Tibial artery (tissue), 4 donors: ENCODE data around the gene KRT37.

ENCODE experiments used
- DNase-seq, 2 donors: peaks; one replicate each; pipeline ENCODE4 v3.0.0-alpha.2; 2019
- H3K27ac ChIP-seq, 2 donors: fragments of 200-600 bp; sonication (generic) in 1 of 2; 1 replicate in 1 of 2; 2 replicates in 1 of 2; pipeline ENCODE4 v1.5.1; 2018 to 2019; ENCODE audit warnings: mild to moderate bottlenecking in 1 of 2
- H3K27me3 ChIP-seq, 2 donors: fragments of 200-600 bp; sonication (generic) in 1 of 2; one replicate each; pipeline versions ENCODE4 v1.5.1 to v1.6.0; 2016 to 2019
- H3K36me3 ChIP-seq, 3 donors: fragments of 200-600 bp; sonication (generic) in 2 of 3; one replicate each; pipeline ENCODE4 v1.5.1; 2016 to 2019; ENCODE audit warnings: mild to moderate bottlenecking in 2 of 3
- H3K4me1 ChIP-seq, 4 donors: fragments of 200-600 bp; sonication (generic) in 2 of 4; 1 replicate in 3 of 4; 2 replicates in 1 of 4; pipeline ENCODE4 v1.5.1; 2016 to 2019
- H3K4me3 ChIP-seq, 2 donors: fragments of 200-600 bp; sonication (generic) in 1 of 2; 1 replicate in 1 of 2; 2 replicates in 1 of 2; pipeline ENCODE4 v1.5.1; 2018 to 2019; ENCODE audit warnings: mild to moderate bottlenecking in 2 of 2
- H3K9me3 ChIP-seq, 3 donors: fragments of 200-600 bp; sonication (generic) in 1 of 3; one replicate each; pipeline ENCODE4 v1.5.1; 2016 to 2019
- intact Hi-C: fragments of 100-400 bp; cut with DNase I; formaldehyde crosslinking; loops from one replicate; pipeline ENCODE4 v1.15.0; 2023; ENCODE audit warnings: low total_unique reads
- TF ChIP-seq, protein P1 (sequence below), 2 experiments: fragments of 200-600 bp in 1 of 2; fragments of 450-650 bp in 1 of 2; IDR thresholded peaks; one replicate each; pipeline ENCODE4 v1.5.1; 2017 to 2019; ENCODE audit warnings: antibody characterized with exemption in 2 of 2, mild to moderate bottlenecking in 1 of 2, moderate library complexity in 1 of 2

KRT37 gene

DNA sequence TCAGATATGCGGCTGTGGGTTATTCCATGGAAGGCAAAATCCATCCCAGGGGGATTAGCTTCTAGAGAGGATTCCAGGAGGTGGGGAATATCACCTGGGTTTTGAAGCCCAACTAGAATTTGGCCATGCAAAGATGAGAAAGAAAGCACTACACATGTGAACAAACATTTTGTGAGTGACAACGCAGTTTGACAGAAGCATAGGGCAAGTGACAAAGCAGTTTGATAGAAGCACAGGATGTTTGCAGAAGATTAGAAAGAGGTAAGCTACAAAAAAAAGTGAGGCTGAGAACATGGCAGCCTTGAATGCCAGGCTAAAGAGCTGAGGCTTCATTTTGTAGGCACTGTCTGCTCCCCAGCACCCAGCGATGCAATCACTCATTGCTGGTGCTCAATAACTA lies 28.7 kb upstream of the KRT37 start:
- Histone ChIP-seq H3K4me1 (no peaks in the 10 kb centered on the region), H3K27ac (no peak overlapping the region), H3K36me3 (no peaks in the 10 kb centered on the region), H3K9me3 (peaks cover 0 to 10% (median 0%) of the 10 kb centered on the region in 3 donors), H3K4me3 (no peak overlapping the region), H3K27me3 (peaks cover 0 to 2% of the 10 kb centered on the region in 2 donors)
- intact Hi-C loops: no loop called here
- no peak for DNase-seq
- TF ChIP-seq, protein P1, sequence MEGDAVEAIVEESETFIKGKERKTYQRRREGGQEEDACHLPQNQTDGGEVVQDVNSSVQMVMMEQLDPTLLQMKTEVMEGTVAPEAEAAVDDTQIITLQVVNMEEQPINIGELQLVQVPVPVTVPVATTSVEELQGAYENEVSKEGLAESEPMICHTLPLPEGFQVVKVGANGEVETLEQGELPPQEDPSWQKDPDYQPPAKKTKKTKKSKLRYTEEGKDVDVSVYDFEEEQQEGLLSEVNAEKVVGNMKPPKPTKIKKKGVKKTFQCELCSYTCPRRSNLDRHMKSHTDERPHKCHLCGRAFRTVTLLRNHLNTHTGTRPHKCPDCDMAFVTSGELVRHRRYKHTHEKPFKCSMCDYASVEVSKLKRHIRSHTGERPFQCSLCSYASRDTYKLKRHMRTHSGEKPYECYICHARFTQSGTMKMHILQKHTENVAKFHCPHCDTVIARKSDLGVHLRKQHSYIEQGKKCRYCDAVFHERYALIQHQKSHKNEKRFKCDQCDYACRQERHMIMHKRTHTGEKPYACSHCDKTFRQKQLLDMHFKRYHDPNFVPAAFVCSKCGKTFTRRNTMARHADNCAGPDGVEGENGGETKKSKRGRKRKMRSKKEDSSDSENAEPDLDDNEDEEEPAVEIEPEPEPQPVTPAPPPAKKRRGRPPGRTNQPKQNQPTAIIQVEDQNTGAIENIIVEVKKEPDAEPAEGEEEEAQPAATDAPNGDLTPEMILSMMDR (IDR thresholded peaks at IDR 0.05): no peak

DNA sequence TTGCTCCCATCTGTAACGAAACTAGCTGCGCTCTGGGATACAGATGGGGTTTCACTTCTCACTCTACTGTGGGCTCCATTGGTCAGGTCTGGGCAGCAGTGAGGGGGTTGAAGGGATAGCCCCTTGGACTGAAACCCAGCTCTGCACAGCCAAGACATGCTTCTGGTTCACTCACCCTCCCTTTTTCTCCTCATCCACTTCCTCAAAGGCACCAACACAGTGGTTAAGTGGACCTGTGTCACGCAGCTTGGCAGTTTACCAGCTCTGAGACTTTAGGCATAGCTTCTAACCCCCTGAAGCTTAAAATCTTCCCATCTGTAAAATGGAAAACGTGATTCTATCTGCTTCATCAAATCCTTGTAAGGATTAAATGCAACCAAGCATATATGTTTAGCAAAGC lies 27.9 kb upstream of the KRT37 start:
- Histone ChIP-seq H3K9me3 (peaks cover 0 to 10% (median 0%) of the 10 kb centered on the region in 3 donors), H3K27me3 (peaks cover 0 to 2% of the 10 kb centered on the region in 2 donors), H3K36me3 (no peaks in the 10 kb centered on the region), H3K4me1 (no peaks in the 10 kb centered on the region), H3K27ac (no peak overlapping the region), H3K4me3 (no peak overlapping the region)
- TF ChIP-seq, protein P1 (IDR thresholded peaks at IDR 0.05): no peak
- no peak for DNase-seq
- intact Hi-C loops: no loop called here

DNA sequence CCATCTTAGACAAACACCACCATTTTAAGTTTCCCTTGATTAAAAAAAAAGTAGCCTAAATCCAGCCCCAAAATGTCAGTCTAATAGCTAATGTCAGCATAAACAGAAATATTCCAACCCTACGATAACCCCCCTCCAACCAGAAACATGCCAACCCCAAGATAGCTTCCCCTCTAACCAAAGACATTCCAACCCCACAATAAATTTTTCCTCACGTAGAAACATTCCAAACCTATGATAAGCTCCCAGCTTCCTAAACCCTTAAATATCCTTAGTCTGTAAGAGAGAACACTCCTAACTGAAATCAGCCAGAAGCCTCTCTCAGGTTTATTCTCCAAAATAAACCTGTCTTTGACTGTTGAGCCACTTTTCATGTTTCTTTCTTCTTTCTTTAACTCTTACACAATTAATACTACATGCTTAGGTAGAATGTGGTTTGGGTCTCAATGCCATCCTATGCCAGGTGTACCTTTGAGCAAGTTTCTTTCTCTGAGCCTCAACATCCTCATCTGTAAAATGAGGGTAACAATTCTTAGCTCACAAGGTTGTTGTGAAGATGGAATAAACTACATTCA lies 26.9 kb upstream of the KRT37 start:
- Histone ChIP-seq H3K36me3 (no peaks in the 10 kb centered on the region), H3K9me3 (peaks cover 0 to 10% (median 0%) of the 10 kb centered on the region in 3 donors), H3K4me1 (no peaks in the 10 kb centered on the region), H3K27ac (no peak overlapping the region), H3K27me3 (no peaks in the 10 kb centered on the region), H3K4me3 (no peak overlapping the region)
- intact Hi-C loops: no loop called here
- TF ChIP-seq, protein P1 (IDR thresholded peaks at IDR 0.05): no peak
- DNase-seq: no peak

- Histone ChIP-seq H3K27ac (no peak overlapping the region), H3K27me3 (peaks cover 0 to 7% of the 10 kb centered on the region in 2 donors), H3K4me1 (no peaks in the 10 kb centered on the region), H3K4me3 (no peak overlapping the region), H3K36me3 (no peaks in the 10 kb centered on the region), H3K9me3 (peaks cover 0 to 10% (median 0%) of the 10 kb centered on the region in 3 donors)
- DNase-seq: no peak
- TF ChIP-seq, protein P1 (IDR thresholded peaks at IDR 0.05): no peak
- intact Hi-C loops: no loop called here
Observed at GRCh38 chr17:41449008-41449407, 24.6 kb upstream of the KRT37 start.

GRCh38 chr17:41448506-41448905 lies 24.1 kb upstream of the KRT37 start:
- TF ChIP-seq, protein P1 (IDR thresholded peaks at IDR 0.05): no peak
- intact Hi-C loops: no loop called here
- peaks cover 0 to 7% of the 10 kb centered on the region in 2 donors for H3K27me3 ChIP-seq
- H3K36me3 ChIP-seq: no peaks in the 10 kb centered on the region
- no peak overlapping the region for H3K4me3 ChIP-seq
- no peak for DNase-seq
- H3K9me3 ChIP-seq: peaks cover 0 to 10% (median 0%) of the 10 kb centered on the region in 3 donors
- no peaks in the 10 kb centered on the region for H3K4me1 ChIP-seq
- no peak overlapping the region for H3K27ac ChIP-seq

DNA sequence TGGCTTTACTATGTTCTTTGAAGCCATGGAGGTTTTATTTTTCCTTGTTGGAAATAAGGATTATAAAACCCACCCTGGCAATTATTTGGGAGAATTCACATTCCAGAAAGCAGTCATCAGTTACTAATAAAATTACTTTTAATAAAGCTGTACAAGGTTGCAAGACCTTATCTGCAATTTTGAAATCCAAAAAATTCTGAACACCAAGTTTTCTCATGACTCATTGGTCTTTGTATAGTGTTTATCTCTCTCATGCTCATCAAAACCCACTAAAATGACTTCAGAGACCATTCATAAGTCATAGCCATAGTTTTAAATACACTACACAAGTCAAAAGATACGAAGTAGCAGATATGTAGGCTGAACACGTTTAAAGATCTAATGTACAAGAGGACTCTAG lies 22.4 kb upstream of the KRT37 start:
- peaks cover 0 to 6% (median 0%) of the 10 kb centered on the region in 3 donors for H3K9me3 ChIP-seq
- H3K4me3 ChIP-seq: no peak overlapping the region

More for the DNA sequence above, 22.4 kb upstream of the KRT37 start:
- Histone ChIP-seq H3K36me3 (no peaks in the 10 kb centered on the region), H3K4me1 (no peaks in the 10 kb centered on the region), H3K27me3 (peaks cover 0 to 7% of the 10 kb centered on the region in 2 donors), H3K27ac (no peak overlapping the region)
- DNase-seq: no peak
- intact Hi-C loops: no loop called here
- TF ChIP-seq, protein P1 (IDR thresholded peaks at IDR 0.05): no peak
